Embryonic facial prominence (tissue), 1 donor: ENCODE data around the gene SLC45A2.
A peak's percentile ranks its signal among the peaks of the same experiment; 100 is the strongest.
"Not testable (repeated sequence)": the region's sequence is repeated elsewhere in the genome, so short reads cannot be mapped to it uniquely, and the experiment has no call there.

ENCODE experiments used
- DNase-seq: peaks from one replicate; pipeline ENCODE4 v3.0.0-alpha.2; 2016; ENCODE audit errors: extremely low spot score

The SLC45A2 gene

GRCh38 chr5:33984671-33985124, at the start of gene SLC45A2:
TSS of gene SLC45A2 (minus strand) at chr5:33984693. CDS start at chr5:33984583, 110 bp downstream.
- no peak for DNase-seq

DNA sequence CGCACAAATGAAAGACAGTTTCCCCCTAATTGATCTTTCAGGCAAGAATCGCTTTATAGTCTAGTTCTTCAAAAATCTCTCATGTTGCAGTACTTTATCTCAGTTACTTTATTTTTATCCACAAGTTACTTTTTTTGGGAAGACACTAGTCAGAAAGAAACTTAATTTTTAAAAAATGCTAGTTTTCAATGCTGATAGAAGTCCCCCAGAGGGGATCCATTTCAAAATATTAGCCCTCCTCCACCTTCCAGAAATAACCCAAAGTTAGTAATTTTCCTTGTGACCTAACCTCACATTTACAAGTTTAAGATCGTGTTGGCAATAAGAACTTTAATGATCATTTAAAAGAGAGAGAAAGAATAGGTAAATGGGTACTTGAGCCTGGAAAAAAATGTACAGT, 47.5 kb upstream of the SLC45A2 start:
- no peak for DNase-seq

DNA sequence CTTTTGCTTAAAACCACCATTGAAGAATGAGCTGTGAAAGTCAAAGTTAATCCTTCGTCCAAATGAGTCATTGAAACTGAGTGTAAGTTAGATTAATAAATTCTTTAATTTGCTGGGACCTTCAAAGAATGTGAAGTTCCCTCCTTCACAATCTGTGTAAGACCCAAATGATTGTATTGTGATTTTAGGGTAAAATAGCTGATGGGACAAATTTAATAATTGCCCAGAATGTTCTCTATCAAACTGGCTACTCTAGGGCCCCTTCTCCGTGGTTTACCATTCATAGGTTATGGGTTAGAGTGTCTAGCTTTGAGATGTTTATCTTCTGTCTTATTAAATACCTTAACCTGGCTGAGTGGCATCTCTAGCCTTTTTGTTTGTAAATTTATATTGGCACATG, 46.6 kb upstream of the SLC45A2 start:
- DNase-seq = no peak

DNA sequence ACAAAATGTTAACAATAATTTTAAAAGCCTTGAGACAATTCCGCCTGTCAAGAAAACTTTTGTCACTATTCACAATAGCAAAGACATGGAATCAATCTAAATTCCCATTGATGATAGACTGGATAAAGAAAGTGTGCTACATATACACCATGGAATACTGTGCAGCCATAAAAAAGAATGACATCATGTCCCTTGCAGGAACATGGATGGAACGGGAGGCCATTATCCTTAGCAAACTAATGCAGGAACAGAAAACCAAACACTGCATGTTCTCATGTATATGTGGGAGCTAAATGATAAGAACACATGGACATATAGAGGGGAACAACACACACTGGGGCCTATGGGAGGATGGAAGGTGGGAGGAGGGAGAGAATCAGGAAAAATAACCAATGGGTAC, 46.1 kb upstream of the SLC45A2 start:
- DNase-seq = not testable (repeated sequence)

GRCh38 chr5:34030048-34030447, 45.6 kb upstream of the SLC45A2 start:
- no peak for DNase-seq

DNA sequence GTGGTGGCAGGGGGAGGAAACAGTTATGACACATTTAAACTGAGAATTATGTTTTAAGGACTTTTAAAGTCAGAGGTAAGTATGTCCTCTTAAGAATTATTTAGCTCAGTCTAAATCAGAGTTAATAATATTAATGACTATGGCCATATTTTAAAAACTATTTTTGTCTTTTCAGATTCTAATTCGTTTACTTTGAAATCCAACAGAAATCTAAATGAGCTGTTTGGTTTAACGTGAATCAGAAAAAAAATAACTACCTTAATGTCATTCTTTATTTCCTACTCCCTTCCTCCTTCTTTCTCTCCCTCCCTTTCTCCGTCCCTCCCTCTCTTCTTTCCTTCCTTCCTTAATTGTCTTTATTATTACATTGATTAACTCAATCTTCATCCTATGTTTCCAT, 43.9 kb upstream of the SLC45A2 start:
- DNase-seq = no peak

- DNase-seq = no peak
These were observed 41.7 kb upstream of the SLC45A2 start for GRCh38 chr5:34026089-34026761.

- DNase-seq = no peak
These were observed 37.7 kb upstream of the SLC45A2 start for GRCh38 chr5:34022121-34022705.

GRCh38 chr5:34021334-34021733, 36.8 kb upstream of the SLC45A2 start:
- no peak for DNase-seq

DNA sequence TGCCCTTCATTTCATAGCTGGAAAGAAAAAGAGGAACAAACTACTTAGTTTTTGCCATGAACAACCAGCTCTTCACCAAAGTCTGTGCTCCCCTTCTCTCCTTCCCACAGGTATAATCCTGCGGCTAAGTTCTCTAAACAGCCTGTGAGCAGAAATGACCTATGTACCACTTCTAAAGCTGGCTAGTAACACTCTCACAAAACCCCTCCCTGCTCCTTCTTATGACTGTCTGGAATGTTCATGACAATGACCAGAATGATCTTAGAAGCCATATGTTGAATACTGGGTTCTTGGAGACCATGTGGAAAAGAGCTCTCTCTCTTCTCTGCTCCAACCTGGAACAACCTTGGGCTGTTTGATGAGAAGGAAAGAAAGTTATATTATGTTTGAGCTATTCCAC, 36.2 kb upstream of the SLC45A2 start:
- no peak for DNase-seq

DNA sequence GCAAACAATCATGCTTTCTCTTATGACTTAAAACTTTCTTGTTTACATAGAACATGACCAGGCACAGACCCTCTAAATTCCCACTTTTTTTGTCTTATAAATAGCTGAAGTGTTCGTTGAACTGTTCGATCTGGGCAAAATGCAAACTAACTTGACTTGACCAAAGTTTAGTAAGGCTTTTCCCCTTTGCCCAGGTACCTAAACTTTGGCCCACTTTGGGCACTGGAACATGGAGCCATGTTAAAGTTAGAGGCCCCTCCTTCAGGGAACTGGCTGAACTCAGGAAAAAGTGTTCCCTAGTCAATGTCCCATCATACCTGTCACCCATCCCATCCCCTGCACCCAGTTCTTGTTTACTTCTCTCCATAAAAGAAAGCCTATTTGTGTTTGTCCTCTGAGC, 32.8 kb upstream of the SLC45A2 start:
- DNase-seq = no peak

DNA sequence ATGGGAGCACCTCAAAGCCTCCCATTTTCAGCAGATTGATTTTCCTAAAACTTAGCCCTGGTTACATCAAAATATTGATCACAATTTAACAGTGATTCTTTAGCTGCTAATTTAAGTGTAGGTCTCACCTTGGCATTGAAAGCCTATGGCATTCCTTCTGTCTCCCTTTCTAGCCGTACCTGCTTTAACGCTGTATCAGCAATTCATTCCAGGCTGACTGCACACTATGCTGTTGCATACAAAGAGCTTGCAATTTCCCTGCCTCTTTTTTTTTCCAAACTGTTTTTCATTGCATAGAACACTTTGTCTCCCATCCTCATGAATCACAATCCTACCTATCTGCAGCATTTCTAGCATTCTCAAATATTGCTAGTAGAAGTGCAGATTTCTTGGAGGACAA, 32.3 kb upstream of the SLC45A2 start:
- DNase-seq = no peak

GRCh38 chr5:34016222-34016621, 31.7 kb upstream of the SLC45A2 start:
- no peak for DNase-seq

- no peak for DNase-seq
These were observed 30.8 kb upstream of the SLC45A2 start for GRCh38 chr5:34015120-34015822.

- DNase-seq = no peak
These were observed 30.1 kb upstream of the SLC45A2 start for GRCh38 chr5:34014626-34015025.

GRCh38 chr5:34013547-34013946, 29.1 kb upstream of the SLC45A2 start:
- DNase-seq = no peak

GRCh38 chr5:34012791-34013190, 28.3 kb upstream of the SLC45A2 start:
- no peak for DNase-seq

GRCh38 chr5:34011536-34011935, 27.0 kb upstream of the SLC45A2 start:
- DNase-seq = no peak

DNA sequence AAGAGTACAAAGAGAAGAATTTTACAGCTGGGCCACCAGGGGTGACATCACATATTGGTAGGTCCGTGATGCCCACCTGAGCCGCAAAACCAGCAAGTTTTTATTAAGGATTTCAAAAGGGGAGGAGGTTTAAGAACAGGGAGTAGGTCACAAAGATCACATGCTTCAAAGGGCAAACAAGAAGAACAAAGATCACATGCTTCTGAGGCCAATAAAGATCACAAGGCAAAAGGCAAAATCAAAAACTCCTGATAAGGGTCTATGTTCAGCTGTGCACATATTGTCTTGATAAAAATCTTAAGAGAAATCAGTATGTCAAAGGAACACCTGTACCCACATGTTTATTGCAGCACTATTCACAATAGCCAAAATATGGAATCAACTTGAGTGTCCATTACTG, 25.7 kb upstream of the SLC45A2 start:
- DNase-seq = not testable (repeated sequence)

DNA sequence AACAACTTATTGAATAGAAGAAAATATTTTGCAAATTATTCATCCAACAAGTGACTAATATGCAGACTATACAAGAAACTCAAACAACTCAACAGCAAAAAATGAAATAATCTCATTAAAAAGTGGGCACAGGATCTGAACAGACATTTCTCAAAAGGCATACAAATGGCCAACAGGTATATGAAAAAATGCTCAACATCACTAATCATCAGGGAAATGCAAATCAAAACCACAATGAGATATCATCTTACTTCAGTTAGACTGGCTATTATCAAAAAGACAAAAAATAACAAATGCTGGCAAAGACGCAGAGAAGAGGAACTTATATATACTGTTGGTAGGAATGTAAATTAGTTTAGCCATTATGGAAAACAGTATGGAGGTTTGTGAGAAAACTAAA, 25.1 kb upstream of the SLC45A2 start:
- no peak for DNase-seq

- DNase-seq = no peak
These were observed 24.3 kb upstream of the SLC45A2 start for GRCh38 chr5:34008802-34009201.

- DNase-seq = peak; percentile 87
These were observed 23.4 kb upstream of the SLC45A2 start, which contains the start of gene AMACR for GRCh38 chr5:34007621-34008600. TSS of gene AMACR (minus strand) at chr5:34008050. CDS start at chr5:34008019, 31 bp downstream.
